ENCODE data around the gene PLA2G2F. TPM values are rescaled to one million over a fixed set of nuclear protein-coding genes. Genes with fewer than 3 reads are reported as not detected.

Gene PLA2G2F
- total RNA-seq, 8 experiments from 2014 or later, result 0.13 to 1.7 (median 0.38) TPM; not detected in 1

Other genes with a start within 250 kb of the PLA2G2F start
- not detected for gene PLA2G2E, start 215.7 kb upstream of the PLA2G2F start, total RNA-seq
- gene PLA2G2A, start 159.7 kb upstream of the PLA2G2F start, total RNA-seq, result 10 to 100 TPM in 1 of 8 experiments, 1 to 10 TPM in 3, under 1 TPM in 2, not detected in 2; 0.41 to 87.5 (median 1.4) TPM
- 10 to 100 TPM in 1 of 8 experiments, under 1 TPM in 4, not detected in 3; 0.11 to 14.6 (median 0.55) TPM for gene PLA2G5, start 69.1 kb upstream of the PLA2G2F start, total RNA-seq
- 1 to 10 TPM in 1 of 8 experiments, under 1 TPM in 4, not detected in 3; 0.09 to 1.0 (median 0.21) TPM for gene PLA2G2D, start 19.8 kb upstream of the PLA2G2F start, total RNA-seq
- 10 to 100 TPM in 1 of 8 experiments, 1 to 10 TPM in 4, under 1 TPM in 2, not detected in 1; 0.13 to 18.6 (median 1.7) TPM for gene UBXN10, start 46.8 kb downstream of the PLA2G2F start, total RNA-seq
- under 1 TPM in 7 of 8 experiments, not detected in 1; 0.05 to 0.66 (median 0.20) TPM for gene PLA2G2C, start 47.2 kb downstream of the PLA2G2F start, total RNA-seq
- gene VWA5B1, start 151.6 kb downstream of the PLA2G2F start, total RNA-seq, result 1 to 10 TPM in 2 of 8 experiments, under 1 TPM in 4, not detected in 2; 0.21 to 1.3 (median 0.63) TPM